Spleen (tissue), 11 donors: ENCODE results near the gene NDST3. TPM values are rescaled to one million over a fixed set of nuclear protein-coding genes. Genes with fewer than 3 reads are reported as not detected.

ENCODE experiments used
- DNase-seq: peaks from one replicate; pipeline ENCODE4 v3.0.0-alpha.2; 2020
- H3K27ac ChIP-seq, 8 donors: fragments of 200-600 bp; sonication (generic) in 7 of 8; 1 replicate in 4 of 8; 2 replicates in 4 of 8; pipeline versions ENCODE4 v1.5.0 to v1.8.0; 2016 to 2021; ENCODE audit warnings: inconsistent platforms in 4 of 8, mild to moderate bottlenecking in 4 of 8, moderate library complexity in 1 of 8
- H3K27me3 ChIP-seq, 7 donors: fragments of 200-600 bp; sonication (generic) in 6 of 7; replicated peaks in 1 of 7; 1 replicate in 4 of 7; 2 replicates in 3 of 7; pipeline versions ENCODE4 v1.5.0 to v1.8.0; 2016 to 2021; ENCODE audit warnings: inconsistent platforms in 3 of 7, mild to moderate bottlenecking in 1 of 7
- H3K36me3 ChIP-seq, 6 donors: fragments of 200-600 bp; sonication (generic) in 5 of 6; 1 replicate in 4 of 6; 2 replicates in 2 of 6; pipeline versions ENCODE4 v1.5.0 to v1.8.0; 2016 to 2021; ENCODE audit warnings: inconsistent platforms in 2 of 6
- H3K4me1 ChIP-seq, 6 donors: fragments of 200-600 bp; sonication (generic) in 5 of 6; 1 replicate in 3 of 6; 2 replicates in 3 of 6; pipeline versions ENCODE4 v1.5.0 to v1.8.0; 2016 to 2021; ENCODE audit warnings: inconsistent platforms in 3 of 6
- H3K4me3 ChIP-seq, 8 donors: fragments of 200-600 bp; sonication (generic) in 7 of 8; 1 replicate in 4 of 8; 2 replicates in 4 of 8; pipeline versions ENCODE4 v1.5.0 to v1.8.0; 2016 to 2021; ENCODE audit warnings: inconsistent platforms in 4 of 8, mild to moderate bottlenecking in 4 of 8, moderate library complexity in 2 of 8
- H3K9me3 ChIP-seq, 8 donors: fragments of 200-600 bp; sonication (generic) in 7 of 8; 1 replicate in 4 of 8; 2 replicates in 4 of 8; pipeline versions ENCODE4 v1.5.0 to v1.8.0; 2016 to 2021; ENCODE audit warnings: inconsistent platforms in 4 of 8
- POLR2A ChIP-seq, 3 donors: fragments of 450-650 bp; IDR thresholded peaks; one replicate each; pipeline ENCODE4 v1.5.1; 2017; ENCODE audit warnings: antibody characterized with exemption in 3 of 3, mild to moderate bottlenecking in 1 of 3
- POLR2AphosphoS5 ChIP-seq, 3 donors: sonication (generic); formaldehyde crosslinking; IDR thresholded peaks; one replicate each; pipeline ENCODE4 v1.5.1; 2017; ENCODE audit warnings: antibody characterized with exemption in 3 of 3
- WGBS, 5 donors: extraction: QIAGEN DNeasy Blood & Tissue Kit in 3 of 5; methylation state at CpG; one replicate each; pipeline versions ENCODE4 v1.1.5 to v1.1.7; 2013 to 2018; 5-methylcytosine and 5-hydroxymethylcytosine counted together
- intact Hi-C: fragments of 100-400 bp; cut with DNase I; formaldehyde crosslinking; loops from one replicate; pipeline ENCODE4 v1.15.0; 2023; ENCODE audit warnings: low total_unique reads
- polyA plus RNA-seq, 3 donors: library from polyadenylated mRNA; stranded (reverse); fragments of 200-250 nt; gene quantifications; one replicate each; pipeline ENCODE4 v1.2.1, GENCODE V29; 2013
- total RNA-seq, 7 donors: library from RNA; depleted of rRNA in 3 of 7; stranded (reverse); fragments of >200 nt in 3 of 7; fragmentation: NEBNext Ultra II Directional in 4 of 7; extraction: Animal tissue kit (Norgen Biotek cat#: 25700) in 4 of 7; gene quantifications; one replicate each; pipeline versions ENCODE4 v1.1.0 to v1.2.1, GENCODE V29; 2016 to 2021
- TF ChIP-seq, protein P1 (sequence below), 11 experiments: fragments of 200-600 bp in 7 of 11; fragments of 450-650 bp in 4 of 11; sonication (generic) in 4 of 11; IDR thresholded peaks in 8 of 11; conservative IDR thresholded peaks in 3 of 11; 1 replicate in 7 of 11; 2 replicates in 4 of 11; pipeline versions ENCODE4 v1.4.0 to v1.8.0; 2016 to 2021; ENCODE audit warnings: antibody characterized with exemption in 11 of 11, inconsistent platforms in 4 of 11, mild to moderate bottlenecking in 1 of 11
- donor health status: healthy with polysubstance abuse.
- donor health status: DM: no; HTN: no; CAD: no; lungs with moderate emphysema.
- donor health status: DM: no; HTN: no; CAD: no.
- donor health status: Bipolar disorder and iron deficiency.
- donor health status: healthy.
- donor health status: DM: no; HTN: no; CAD: no.
- donor health status: DM: yes; HTN: yes; CAD: no.

The NDST3 gene
- total and polyA plus RNA-seq, 10 donors: 0.24 to 21.9 (median 5.7) TPM

DNA sequence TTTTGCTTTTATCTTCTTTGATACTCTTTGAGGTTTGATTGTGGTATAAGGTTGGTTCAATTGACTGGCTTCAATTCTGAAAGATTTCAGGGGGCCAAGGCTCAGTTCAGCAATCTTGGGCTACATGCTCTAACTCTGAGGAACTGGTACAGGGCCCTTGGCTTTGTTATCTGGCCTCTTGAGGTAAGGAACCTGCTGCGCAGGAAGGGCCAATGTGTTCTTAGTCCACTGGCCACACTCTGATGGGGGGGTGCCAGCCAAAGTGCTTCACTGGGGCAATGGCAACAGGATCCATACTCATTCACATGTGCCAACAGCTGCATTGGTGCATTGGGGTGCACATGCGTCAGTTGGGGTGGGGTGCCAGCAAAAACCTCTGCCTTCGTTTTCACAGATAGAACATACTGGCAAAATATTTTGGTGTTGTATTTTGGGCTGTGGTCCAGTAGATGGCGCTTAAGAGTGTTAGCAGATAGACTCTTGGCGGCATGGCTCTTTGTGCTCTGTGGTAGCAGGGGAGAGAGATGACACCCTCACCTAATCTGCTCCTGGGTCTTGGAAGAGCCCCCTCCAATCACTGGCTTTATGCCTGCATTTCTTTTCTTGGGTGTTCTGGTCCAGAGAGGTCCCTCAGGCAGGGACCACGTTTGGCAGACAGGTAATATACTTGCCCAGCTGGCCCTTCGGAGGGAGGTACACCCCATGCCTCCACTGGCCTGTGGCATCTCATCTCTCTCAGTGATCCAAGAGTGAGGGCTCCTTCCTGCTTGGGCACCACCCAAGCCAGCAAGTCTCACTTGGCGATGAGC lies 42.9 kb downstream of the NDST3 start:
- H3K9me3 ChIP-seq: peaks cover 0 to 3% (median 0%) of the 10 kb centered on the region in 8 donors
- H3K4me1 ChIP-seq: no peaks in the 10 kb centered on the region
- H3K4me3 ChIP-seq: no peak overlapping the region
- H3K27ac ChIP-seq: no peak overlapping the region
- intact Hi-C loops: no loop called here
- H3K27me3 ChIP-seq: no peaks in the 10 kb centered on the region
- 59 to 71% (median 63%) methylated on average over 7 to 8 of the region's 8 CpGs for WGBS, 5 donors
- DNase-seq: no peak
- no peaks in the 10 kb centered on the region for H3K36me3 ChIP-seq
- TF ChIP-seq, protein P1, sequence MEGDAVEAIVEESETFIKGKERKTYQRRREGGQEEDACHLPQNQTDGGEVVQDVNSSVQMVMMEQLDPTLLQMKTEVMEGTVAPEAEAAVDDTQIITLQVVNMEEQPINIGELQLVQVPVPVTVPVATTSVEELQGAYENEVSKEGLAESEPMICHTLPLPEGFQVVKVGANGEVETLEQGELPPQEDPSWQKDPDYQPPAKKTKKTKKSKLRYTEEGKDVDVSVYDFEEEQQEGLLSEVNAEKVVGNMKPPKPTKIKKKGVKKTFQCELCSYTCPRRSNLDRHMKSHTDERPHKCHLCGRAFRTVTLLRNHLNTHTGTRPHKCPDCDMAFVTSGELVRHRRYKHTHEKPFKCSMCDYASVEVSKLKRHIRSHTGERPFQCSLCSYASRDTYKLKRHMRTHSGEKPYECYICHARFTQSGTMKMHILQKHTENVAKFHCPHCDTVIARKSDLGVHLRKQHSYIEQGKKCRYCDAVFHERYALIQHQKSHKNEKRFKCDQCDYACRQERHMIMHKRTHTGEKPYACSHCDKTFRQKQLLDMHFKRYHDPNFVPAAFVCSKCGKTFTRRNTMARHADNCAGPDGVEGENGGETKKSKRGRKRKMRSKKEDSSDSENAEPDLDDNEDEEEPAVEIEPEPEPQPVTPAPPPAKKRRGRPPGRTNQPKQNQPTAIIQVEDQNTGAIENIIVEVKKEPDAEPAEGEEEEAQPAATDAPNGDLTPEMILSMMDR (IDR thresholded peaks at IDR 0.05 in 8 of 11, conservative IDR thresholded peaks at IDR 0.05 in 3 of 11): peak in 2 of 11 experiments; percentile 17 to 25
- TF ChIP-seq POLR2A (IDR thresholded peaks at IDR 0.05) (no peak), POLR2AphosphoS5 (IDR thresholded peaks at IDR 0.05) (no peak)

DNA sequence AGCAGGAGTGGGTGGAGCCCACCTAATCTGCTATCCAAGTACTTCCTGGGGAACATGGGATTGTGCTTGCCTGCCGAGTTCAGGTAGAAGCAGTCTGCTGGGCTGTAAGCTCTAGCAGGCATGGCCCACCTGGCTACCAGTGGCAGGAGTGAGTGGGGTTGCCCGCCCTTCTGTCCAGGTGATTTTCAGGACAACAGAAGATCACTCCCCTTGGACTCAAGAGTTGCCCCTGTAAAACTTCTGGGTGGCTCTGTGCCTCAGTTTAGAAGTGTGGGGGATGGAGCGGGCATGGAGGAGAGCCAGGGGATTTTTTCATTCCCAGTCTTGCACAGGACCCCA lies 43.5 kb downstream of the NDST3 start:
- Histone ChIP-seq H3K9me3 (peaks cover 0 to 3% (median 0%) of the 10 kb centered on the region in 8 donors), H3K27me3 (no peaks in the 10 kb centered on the region), H3K4me3 (no peak overlapping the region), H3K4me1 (no peaks in the 10 kb centered on the region), H3K27ac (no peak overlapping the region), H3K36me3 (no peaks in the 10 kb centered on the region)
- TF ChIP-seq, protein P1 (IDR thresholded peaks at IDR 0.05 in 8 of 11, conservative IDR thresholded peaks at IDR 0.05 in 3 of 11): no peak
- TF ChIP-seq POLR2A (IDR thresholded peaks at IDR 0.05) (no peak), POLR2AphosphoS5 (IDR thresholded peaks at IDR 0.05) (no peak)
- WGBS, 5 donors: 59 to 91% (median 86%) methylated on average over 2 to 3 of the region's 3 CpGs
- intact Hi-C loops: no loop called here
- no peak for DNase-seq

DNA sequence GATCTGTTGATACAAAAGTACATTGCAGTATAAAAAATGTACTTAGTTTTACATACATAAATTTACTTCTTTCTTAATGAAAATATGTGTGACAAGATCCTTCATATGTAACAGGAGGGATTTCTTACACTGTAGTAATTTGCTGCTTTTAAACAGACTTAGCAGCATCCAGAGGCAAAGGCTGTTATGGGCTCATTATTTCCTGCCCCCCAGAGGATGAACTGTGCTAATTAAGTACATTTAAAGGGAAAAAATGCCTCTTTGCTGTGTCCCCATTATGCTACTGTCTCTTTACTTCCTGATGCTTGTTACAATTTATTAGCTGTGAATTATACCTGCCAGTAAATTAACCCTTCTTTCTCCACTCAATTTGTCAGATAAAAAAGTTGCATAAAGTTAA lies 47.1 kb downstream of the NDST3 start:
- no peaks in the 10 kb centered on the region for H3K27me3 ChIP-seq
- no peaks in the 10 kb centered on the region for H3K4me1 ChIP-seq
- TF ChIP-seq, protein P1 (IDR thresholded peaks at IDR 0.05 in 8 of 11, conservative IDR thresholded peaks at IDR 0.05 in 3 of 11): no peak
- TF ChIP-seq POLR2AphosphoS5 (IDR thresholded peaks at IDR 0.05): no peak
- no peak for TF ChIP-seq POLR2A (IDR thresholded peaks at IDR 0.05)
- H3K36me3 ChIP-seq: no peaks in the 10 kb centered on the region
- DNase-seq: no peak
- no peak overlapping the region for H3K27ac ChIP-seq
- no peak overlapping the region for H3K4me3 ChIP-seq
- peaks cover 0 to 3% (median 0%) of the 10 kb centered on the region in 8 donors for H3K9me3 ChIP-seq
- intact Hi-C loops: no loop called here

DNA sequence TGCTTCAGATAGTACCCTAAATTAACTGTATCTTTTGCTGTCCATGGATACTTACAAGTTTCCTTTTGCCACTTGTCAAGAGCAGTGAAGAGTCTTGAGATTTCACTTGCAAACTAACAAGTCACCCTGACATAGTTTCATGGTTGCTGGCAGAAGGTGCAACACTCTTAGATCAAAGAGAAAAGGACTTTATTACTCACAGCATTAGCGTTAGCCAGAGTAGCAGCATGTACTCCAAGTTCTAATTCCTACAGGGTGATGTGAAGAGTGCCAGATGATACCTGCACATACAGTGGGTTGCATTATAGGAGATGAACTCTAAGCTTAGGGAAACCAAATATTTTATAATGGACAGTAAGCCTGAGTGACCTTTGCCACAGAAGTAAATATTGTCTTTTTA lies 47.9 kb downstream of the NDST3 start:
- TF ChIP-seq POLR2AphosphoS5 (IDR thresholded peaks at IDR 0.05): no peak
- TF ChIP-seq, protein P1 (IDR thresholded peaks at IDR 0.05 in 8 of 11, conservative IDR thresholded peaks at IDR 0.05 in 3 of 11): no peak
- TF ChIP-seq POLR2A (IDR thresholded peaks at IDR 0.05): no peak
- 67 to 94% (median 85%) methylated on average over 1 of the region's 1 CpG for WGBS, 5 donors
- H3K4me1 ChIP-seq: no peaks in the 10 kb centered on the region
- no peaks in the 10 kb centered on the region for H3K27me3 ChIP-seq
- no peak for DNase-seq
- intact Hi-C loops: no loop called here
- H3K27ac ChIP-seq: no peak overlapping the region
- H3K36me3 ChIP-seq: no peaks in the 10 kb centered on the region
- no peaks in the 10 kb centered on the region for H3K9me3 ChIP-seq
- no peak overlapping the region for H3K4me3 ChIP-seq
